NCI-H187 treated with DMSO at 0.1 percent for 48 hours (cell line): ENCODE measurements around the gene CREB5.

Source experiments
- DNase-seq: peaks from one replicate; lab custom pipeline; 2025; lab: John Stamatoyannopoulos, UW

The CREB5 gene

DNA sequence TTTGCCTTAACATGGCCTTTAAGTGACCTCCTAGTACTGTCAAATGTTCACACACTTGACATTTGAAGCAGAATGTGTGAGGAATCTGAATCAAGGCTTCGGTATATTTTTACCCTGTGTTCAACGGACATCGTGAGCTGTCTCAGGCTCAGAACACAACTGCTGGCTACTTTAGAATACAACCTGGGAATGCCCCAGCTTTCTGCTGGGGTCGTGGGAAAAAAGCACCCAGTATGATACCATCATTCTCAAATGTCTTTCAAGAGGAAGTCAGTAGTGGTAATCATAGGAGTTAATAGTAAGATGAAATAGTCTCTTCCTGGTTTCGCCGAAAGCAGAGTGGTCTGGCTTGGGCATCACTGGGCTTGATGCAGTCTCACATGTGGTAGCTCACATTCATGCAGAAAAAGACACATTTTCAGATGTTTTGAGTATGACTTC is 67.2 kb downstream of the CREB5 start:
- DNase-seq: no peak

DNA sequence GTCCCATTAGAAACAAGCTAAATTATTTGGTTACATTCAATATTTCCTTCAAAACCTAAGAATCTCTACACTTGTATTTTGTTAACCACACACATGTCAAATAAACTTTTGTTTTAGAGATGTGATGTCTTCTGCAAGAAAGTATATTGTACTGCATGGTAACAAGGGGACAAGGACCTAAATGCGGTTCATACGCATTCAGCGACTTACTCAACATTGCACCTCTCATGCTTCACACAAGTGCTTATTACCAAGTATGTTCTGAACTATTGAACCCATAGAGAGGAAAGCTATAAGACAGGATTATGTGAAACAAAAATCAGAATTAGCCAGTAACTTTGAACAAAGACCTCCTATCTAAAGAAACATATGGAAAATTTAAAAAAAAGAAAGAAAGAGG is 68.3 kb downstream of the CREB5 start:
- no peak for DNase-seq

DNA sequence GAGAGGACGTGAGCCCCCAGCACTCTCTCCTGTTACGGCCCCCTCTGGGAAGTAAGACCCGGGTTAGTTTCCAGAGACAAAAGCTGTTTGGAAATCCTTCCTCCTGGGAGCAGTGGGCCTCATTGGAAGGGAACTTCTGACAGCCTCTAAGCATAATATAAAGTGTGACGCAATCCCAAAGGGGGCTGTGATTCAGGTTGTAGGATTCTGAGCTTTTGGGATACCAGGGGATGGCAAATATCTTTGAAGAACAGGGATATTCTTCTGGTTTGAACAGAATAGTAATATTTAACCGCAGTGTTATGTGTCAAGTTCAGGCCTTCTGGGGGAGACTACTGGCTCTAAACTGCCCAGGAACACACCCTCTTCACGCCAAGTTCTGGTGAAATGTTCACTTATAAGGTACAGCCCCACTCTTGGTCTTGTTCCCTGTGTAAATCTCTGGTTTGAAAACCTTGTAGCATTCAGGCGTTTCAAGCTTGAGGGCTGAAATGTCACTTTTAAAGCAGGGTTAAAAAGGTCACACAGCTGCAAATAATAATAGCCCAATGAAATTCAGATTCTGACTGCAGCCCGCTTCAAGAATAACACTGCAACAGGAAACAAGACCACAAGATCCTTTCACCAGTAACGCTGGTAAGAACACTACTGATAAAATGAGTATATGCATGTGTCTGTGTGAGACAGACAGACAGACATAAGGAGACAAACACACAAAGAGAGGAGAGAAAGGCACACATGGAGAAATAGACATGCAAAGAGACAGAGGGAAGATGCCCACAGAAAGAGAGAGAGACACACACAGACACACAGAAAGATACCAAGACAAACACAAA is 69.0 kb downstream of the CREB5 start:
- DNase-seq: no peak

DNA sequence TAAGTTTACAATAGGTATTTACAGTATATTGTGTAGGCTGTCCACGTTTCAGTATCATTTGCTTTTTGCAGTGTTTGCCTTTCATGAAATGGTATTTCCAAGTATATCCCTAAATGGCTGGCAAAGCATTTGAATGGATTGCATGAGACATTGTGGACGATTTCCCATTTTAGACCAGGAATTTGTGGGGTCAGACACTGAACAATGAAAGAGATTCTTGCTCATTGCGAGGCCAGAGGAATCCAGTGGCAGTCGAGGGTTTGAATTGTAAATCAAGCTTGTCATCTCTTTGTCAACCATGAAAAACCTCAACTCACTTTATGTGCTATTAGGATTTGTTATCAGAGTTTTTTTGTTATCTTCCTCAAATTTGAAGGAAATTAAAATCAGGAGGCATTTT is 70.8 kb downstream of the CREB5 start:
- DNase-seq: no peak

DNA sequence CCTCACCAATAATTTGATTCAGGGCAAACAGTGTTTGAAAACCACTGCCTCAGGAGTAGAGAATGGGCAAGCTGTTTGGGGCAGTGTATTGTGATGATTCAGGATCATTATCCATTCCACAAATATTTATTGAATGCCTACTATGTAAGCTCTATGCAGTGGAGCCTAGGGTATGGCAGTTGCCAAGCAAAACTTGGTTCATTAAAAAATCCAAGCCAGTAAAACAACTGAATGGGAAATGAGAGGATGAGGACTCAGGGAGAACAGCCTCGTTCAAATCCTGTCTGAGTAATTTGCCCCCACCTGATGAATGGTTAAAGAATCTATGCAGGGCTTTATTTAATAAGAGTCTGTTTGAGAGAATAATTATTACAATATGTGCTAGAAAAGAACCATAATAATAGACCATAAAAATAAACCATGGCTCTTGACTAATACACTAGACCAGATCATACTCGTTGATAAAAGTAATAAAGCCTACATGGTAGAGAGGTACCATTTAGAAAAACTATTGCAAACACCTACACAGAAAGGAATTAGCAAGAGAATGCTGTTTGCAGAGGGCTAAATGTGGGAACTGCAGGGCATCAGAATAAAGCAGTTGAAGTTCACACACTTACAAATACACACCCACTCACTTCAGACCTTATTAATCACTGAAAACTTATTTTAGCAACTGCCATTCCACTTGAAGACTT is 71.7 kb downstream of the CREB5 start:
- DNase-seq: no peak

DNA sequence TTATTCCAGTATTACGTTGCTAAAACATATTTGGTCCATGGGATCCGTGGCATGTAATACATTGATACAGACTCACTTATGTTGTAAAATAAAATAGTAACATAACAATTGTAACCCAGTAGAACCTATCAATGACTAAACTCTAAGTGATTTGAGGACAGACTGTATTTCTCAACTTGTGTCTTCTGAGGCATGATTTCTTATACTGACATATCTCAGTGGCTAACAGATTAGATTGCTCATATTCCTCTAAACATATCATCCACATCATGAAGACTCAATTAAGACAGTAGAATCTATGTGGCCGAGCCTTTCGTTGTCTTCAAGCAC is 72.3 kb downstream of the CREB5 start:
- no peak for DNase-seq

DNA sequence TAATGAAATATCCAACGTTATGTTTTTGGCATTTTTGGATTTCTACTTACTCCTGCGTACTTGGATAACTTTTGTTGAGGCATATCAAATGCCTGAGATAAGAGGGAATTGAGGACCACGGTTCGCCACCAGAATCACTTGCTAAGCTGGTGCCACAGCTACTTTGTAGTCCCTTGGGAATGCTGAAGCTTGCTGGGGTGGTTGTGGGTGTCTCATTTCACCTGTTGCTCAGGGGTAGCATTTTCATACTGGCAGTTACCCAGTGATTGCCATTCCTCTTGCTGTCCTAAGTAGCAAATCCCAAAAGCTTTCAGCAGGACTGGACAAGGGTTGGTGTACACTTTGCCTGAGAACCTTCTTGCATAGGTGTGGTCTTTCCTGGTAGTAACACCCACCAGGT is 75.2 kb downstream of the CREB5 start:
- DNase-seq: no peak

DNA sequence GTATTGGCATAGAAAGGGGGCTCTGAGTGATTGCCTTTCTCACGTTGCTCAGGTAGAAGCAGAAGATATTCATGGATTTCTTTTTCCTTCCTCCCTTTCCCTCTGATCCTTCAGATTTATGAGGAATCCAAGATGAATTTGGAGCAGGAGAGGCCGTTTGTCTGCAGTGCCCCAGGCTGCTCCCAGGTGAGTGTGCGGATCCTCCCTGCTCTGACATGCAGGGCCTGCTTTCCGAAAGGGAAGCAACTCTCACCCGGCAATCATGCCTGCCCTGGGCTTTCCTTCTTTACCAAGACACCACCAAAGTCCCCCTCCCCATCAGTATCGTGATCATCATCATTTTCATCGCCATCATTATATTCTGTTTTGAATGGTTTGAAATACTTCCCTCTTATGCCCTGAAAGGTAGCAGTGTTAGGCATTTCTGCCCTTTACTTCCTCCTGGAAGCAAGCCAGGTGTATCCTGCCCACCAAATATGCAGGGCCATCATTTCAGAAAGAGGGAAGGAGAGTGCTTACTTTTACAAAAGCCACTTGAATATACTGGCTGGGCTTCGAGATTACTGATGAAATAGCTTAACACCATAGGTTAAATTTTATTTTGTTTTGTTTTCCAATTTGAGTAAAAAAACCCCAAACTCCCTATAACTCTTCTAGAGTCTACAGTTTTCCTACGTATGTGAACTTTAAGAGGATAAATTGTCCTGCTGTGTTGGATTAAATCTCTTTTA is 75.9 kb downstream of the CREB5 start:
- no peak for DNase-seq

DNA sequence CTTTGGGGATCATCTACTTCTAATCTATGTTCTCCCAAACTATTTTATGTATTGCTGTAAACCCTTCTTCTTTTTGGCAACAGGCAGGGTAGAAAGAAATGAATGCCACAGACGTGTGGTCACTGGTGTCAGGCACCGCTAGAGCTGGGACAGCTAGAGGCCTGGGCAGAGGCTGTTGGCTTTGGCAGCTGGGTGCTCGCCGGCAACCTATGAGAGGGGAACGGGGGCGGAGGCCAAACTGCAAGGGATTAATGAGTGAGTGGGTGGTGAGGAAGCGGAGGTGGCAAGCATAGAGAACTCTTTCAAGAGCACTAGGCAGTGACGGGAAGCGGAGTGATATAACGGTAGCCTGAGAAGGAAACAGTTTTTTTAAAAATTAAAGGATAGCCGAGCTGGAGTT is 78.5 kb downstream of the CREB5 start:
- DNase-seq: no peak

DNA sequence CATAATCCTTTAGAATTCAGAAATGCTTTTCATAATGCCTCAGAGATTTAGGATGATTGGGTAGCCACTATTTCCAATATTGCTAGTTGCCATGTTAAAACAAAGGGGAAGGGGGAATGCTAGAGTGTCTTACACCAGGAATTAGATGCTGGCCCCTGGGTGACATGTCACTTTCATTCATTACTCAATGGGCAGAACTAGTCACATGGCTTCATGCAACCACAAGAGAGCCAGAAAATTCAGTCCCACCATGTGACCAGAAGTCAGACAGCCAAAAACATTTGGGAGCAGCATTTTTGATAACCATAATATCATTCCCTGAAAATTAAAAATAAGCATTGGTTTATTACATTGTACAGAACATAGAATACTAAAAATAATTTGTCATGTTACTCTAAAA is 81.2 kb downstream of the CREB5 start:
- DNase-seq: no peak

DNA sequence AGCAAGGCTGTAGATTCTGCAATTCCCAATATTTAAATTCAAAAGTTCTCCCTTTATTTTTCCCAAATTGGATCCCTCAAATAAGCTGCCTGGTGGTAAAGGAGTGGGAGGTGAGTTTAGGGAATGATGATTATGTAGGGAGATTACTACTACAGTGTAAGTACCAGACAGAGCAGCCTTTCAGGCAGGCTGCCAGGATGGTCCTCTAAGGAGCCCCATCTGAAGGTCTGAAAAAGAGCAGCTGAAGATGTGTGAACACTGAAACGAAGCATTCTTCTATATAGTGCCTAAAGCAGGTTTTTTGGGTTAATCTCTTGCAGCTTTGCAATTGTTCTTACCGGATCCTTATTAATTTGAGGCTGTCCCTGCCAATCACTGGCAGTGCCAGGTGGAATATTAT is 84.7 kb downstream of the CREB5 start:
- DNase-seq: no peak

DNA sequence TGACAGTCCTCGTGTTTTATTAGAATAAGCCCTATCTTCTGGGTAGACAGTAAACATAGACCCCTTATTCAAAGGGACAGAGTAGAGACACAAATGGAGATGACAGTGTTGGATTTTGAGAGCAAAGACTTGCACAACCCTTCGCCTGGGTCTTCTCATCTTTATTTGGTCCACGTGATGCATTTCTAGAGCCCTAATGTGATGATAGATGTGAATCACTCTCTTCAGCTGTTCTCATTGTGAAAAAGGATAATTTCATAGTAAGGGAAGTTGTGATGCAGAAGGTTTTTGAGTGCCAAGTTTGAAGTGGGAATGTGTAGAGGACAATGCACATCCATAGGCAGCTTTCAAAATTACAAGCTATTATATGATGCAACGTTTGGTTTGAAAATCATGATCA is 86.3 kb downstream of the CREB5 start:
- no peak for DNase-seq

DNA sequence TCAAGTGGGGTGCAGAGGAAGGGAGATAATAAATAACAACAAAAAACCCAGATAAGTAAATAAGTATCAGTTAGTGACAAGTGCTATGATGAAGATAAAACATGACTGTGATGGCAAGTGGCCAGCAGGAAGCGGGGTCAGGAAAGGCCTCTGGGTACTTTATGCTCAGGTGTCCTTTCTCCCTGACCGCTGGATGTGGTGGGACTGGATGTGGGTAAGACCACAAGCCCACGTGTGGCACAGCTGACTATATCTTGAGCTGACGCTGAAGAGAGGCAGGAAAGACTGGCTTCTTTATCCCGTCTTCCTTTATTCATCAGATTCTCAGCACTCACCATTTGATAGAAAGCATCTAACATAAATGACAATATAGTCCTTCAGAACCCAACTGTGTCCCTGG is 87.8 kb downstream of the CREB5 start:
- DNase-seq: no peak

DNA sequence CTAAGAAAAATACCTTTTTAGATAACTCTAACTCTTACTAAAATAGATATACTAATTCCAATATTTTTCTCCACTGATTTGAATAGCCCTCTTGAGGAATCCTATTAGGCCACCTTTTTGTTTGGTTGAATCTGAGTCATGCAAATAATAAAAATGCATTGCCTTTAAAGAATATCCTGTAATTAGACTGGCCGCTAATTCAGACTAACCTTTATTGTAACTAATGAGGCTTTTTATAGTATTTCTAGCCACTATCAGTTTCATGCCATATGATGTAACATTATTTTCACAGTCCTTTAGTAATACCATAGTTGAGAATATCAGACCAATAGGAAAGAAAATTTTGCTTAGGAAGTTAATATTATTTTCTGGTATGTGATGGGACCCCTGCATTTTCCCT is 90.1 kb downstream of the CREB5 start:
- no peak for DNase-seq

DNA sequence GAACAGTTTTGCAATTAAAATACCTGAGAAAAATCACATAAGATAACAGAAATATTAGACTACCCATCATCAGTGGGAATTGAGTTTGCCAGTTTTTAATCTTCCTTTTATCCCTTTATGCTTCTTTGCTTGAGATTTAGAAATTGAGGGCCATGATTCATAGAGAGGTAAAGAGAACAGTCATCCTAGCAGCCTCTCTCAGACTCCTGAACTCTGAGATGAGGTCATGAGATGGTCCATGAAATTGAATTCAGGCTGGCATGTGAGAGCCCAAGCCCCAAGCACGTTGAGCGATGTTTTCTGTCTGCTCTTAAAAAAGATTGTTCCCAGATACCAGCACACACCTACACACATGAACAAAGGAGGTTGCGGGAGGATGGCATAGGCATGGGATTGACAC is 91.1 kb downstream of the CREB5 start:
- no peak for DNase-seq

DNA sequence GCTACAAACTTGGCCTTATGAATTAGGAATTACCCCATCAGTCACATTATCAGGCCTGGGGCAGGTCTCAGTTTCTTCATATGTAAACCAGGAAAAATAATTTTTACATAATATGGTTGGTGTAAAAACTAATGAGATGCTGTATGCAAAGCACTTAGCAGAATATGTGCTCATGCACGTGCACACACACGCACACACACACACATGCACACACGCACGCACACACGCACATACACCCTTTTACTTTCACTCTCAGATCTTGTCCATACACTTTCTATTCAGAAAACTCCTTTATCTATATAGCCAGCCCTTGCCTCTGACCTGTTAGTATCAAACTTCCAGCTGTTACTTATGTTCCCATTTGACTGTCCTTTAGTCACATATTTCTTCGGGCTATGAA is 92.7 kb downstream of the CREB5 start:
- DNase-seq: no peak

DNA sequence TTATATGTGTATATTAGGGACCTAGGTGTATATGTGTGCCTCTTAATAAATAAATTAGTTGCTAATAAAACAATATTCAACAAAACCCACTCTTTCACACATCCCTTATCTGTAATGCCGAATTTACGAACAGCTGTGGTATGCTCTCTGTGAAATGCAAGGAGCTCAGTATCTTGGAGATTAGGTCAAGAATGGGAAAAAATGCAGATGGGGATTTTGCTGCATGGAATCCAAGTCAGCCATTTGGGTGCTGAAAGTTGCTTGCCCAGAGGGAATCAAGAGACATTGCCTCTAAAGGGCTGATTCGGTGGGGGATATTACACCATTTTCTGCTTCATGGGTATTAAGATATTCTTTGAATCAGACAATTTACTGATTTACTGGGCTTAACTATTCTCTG is 93.5 kb downstream of the CREB5 start:
- DNase-seq: no peak

DNA sequence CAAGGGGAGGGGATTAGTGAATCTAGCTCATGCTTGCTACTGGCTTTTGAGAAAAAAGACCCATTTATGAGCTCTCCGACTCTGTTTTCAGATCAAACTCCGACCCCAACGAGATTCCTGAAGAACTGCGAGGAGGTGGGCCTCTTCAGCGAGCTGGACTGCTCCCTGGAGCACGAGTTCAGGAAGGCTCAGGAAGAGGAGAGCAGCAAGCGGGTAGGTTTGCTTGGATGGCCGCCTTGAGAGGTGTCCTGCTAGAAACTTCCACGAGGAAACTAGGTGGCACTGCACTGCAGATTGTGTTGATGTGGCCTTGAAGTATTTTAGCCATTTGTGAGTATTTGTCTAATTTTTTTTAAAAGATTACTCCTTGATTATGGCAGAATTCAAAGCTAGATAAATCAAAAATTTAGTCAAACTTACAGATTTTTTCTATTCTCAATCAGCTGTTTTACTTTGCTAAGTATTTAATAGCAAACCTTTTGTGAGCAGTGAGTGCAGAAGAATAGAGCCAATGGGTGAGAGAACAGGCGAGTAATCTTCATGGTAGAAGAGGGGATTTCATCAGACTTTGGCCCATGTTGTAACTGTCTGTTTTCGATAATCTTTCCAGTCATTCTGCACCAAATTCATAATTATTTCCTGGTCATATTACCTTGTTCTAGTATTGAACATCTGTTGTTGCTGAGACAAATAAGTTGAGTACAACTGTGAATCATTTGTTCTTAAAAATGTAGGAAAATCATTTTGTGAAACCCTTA is 95.4 kb downstream of the CREB5 start:
- DNase-seq: no peak

DNA sequence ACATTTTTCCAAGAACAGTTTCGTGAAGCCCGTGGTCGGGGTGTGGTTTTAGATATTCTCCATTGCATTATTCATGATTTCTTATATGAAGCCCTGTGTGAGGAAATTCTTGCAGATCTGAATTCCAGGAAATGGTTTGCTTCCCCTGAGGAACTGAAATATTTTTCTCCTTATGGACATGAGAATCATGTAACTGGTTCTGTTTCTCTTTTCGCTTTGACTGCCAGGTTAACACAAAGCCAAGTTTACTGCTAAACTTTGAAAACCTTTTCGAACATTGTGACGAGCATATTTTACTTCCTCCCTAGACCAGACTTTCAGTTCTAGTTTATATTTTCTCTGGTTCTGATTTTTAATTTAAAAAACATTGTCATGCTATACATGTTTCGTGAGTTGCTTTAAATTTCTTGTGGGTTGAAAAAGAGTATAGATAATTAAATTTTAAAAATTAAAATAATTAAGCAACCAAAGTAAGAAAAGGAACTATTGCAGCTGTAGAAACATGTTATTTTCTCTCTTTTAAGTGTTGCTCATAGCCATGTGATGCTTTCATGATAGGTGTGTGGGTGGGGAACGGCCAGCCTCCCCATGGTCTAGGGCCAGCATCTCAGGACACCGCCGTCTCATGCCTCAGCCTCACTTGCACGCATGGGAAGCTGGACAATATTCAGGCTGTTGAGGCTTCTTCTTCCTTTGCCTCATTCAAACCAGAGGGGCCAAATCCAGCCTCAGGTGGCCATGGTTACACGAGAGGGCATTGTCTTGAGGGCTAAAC is 97.1 kb downstream of the CREB5 start:
- no peak for DNase-seq

DNA sequence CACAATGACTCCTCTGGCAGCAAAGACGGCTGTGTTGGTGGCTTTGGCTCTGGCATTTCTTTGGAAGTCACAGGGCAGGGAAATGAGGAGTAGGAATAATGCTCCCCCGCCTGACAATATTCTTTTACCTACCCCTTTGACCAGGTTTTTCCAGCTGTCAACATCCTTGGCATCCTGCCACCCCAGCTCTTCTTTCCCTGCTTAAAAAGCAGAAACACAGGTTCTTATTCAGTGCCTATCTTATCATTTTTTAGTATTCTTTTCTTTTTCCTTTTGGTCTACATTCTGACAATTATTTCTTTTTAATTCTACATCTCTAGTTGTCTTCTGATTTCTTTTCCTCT is 97.7 kb downstream of the CREB5 start:
- DNase-seq: no peak

DNA sequence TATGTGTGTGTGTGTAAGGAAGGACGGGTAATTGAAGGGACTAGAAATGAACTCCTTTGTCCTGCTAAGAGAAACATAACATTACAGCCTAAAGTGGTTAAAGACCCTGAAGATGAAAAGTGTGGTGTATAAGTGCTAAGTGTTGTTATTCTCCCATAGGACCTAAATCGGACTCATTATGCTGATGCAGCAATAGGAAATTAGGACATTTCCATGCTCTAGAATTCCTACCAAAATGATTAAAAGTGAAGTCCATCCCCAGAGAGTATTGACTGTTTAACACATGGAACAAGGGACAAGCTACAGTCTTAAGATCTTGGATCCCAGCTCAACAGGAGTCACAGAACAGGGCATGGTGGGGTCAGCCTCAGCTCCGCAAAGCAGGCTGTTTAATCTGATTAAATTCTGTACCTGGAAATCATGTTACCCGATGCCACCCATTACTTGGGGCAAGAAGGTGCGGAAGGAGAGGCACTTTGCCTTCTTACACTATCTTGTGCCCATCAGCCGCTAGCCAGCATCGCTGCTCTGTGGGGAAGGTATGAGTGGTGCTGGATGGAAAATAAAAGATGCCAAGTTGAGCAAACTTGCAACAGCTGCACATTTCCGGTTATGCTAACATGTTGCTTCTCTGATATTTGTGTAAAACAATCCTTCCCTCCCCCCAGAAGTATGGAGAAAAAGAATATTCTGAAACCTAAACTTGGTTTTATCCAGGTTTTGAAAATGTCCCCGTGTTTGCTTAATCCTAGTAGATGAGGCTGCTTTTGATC is 100.5 kb downstream of the CREB5 start:
- DNase-seq: no peak
